Fibroblast of skin of back (primary cell): ENCODE results near the gene HDAC10. TPM values are rescaled to one million over a fixed set of nuclear protein-coding genes. Genes with fewer than 3 reads are reported as not detected.

Source experiments
- DNase-seq: peaks from one replicate; pipeline ENCODE4 v3.0.0-alpha.2; 2013
- polyA plus RNA-seq, 2 experiments: library from polyadenylated mRNA; unstranded; fragments of 120-200 nt; gene quantifications; one replicate each; pipeline ENCODE4 v1.2.1, GENCODE V29; 2013; ENCODE audit not compliant: insufficient read length in 2 of 2

The HDAC10 gene, protein sequence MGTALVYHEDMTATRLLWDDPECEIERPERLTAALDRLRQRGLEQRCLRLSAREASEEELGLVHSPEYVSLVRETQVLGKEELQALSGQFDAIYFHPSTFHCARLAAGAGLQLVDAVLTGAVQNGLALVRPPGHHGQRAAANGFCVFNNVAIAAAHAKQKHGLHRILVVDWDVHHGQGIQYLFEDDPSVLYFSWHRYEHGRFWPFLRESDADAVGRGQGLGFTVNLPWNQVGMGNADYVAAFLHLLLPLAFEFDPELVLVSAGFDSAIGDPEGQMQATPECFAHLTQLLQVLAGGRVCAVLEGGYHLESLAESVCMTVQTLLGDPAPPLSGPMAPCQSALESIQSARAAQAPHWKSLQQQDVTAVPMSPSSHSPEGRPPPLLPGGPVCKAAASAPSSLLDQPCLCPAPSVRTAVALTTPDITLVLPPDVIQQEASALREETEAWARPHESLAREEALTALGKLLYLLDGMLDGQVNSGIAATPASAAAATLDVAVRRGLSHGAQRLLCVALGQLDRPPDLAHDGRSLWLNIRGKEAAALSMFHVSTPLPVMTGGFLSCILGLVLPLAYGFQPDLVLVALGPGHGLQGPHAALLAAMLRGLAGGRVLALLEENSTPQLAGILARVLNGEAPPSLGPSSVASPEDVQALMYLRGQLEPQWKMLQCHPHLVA
- 19.9 TPM for polyA plus RNA-seq (2013, experiment 1 of 2; ENCODE audit: insufficient read length)
- polyA plus RNA-seq (2013, experiment 2 of 2; ENCODE audit: insufficient read length), result 17.6 TPM

DNA sequence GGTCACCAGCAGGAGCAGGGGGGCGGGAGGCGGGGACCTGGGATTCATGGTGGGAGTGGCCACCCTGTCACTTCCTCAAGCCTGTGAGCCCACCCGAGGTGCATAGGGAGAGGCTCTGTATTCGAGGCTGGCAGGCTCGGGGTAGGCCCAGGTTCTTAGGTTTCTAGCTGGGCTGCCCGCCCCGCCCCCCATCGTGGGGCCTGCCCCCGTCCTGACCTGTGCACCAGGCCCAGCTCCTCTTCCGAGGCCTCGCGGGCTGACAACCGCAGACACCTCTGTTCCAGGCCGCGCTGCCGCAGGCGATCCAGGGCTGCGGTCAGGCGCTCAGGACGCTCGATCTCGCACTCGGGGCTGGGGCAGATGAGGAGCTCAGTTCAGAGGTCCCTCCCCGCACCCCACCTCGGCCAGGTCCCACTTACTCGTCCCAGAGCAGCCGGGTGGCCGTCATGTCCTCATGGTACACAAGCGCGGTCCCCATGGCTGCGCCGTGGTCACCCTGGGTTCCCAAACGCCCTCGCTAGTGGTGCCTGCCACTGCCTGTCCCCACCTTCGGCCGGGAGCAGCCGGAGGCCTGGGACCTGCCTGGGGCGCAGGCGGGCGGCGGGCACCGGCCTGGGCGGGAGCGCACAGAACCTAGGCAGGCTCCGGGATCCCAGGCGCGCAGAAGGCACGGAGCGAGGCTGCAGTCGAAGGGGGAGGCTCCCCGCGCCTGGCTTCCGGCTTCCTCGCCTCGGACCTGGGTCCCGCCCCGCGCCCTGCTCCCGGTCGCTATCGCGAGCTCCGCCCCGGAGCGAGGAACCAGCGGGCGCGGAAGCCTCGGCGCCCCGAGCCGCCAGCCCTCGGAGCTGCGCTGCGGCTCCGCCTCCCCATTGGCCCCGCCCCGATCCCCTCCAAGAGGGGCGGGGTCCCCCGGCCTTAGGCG, at the start of gene HDAC10:
HDAC10 (minus strand) TSS at position 711 of the 922 bp plus-strand sequence; CDS start at position 478, 233 bp downstream.
- DNase-seq, result peak; percentile 82

DNA sequence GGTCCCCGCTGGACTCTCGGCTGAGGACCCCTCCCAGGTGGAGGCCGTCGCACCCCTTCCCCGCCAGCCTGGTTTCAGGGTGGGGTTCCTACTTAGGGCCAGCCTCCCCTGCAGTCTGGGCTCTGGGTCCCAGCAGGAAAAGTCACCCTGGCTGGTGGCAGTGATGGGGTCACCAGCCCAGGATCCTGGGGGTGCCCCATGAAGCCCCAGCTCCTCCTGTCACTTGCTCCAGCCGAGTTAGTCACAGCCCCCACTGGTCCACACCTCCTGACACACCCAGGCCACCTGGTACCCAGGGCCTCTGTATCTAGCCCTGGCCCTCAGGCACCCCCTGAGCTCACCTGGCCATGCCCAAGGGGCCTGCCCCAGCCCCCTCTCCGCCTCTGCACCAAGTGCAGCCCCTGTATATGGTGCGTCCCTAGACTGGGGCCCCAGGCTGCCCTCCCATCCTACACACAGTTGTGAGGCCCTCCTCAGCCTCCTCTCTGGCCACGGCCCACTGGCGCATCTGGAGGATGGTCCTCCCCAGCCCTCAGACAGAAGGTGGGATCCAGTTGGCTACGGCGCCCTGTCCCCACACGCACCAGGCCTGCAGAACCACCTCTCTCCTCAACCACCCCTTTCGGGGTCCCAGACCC, 49.7 kb upstream of the HDAC10 start:
- no peak for DNase-seq

DNA sequence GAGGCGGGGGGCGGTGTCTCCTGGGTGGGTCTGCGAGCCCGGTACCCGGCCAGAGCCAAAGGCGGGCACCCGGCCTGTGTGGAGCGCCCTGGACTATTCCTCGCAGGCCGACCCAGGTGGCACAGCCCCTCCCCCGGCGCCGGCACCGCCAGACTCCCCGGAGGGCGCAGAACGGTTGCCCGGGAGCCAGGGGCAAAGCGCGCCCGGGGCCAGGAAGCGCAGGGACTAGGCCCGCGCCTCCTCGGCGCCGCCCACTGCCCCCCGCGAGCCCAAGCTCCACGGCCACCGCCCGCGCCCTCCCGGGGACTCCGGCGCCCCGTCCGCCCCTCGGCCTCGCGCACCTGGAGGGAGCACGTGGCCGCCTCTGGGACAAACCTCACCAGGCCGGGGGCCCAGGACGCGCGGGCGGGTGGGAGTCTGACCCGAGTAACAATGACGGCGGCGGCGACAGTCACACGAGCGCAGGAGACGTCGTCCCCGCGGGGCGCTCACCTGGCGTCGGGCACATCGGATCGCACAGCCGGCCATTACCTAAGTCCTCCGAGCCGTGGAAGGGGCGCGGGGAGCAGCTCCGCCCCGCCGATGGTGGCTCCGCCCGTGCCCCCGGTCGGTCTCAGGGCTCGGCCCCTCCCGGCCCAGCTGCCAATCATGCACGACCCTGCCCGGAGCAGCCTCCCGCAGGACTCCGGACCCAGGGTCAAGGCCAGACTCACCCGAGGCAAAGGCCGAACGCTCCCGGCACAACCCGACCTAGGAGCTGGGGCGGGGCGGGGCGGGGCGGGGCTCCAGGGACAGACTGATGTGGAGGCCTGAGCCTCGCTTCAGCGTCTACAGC, 48.9 kb upstream of the HDAC10 start:
- no peak for DNase-seq

DNA sequence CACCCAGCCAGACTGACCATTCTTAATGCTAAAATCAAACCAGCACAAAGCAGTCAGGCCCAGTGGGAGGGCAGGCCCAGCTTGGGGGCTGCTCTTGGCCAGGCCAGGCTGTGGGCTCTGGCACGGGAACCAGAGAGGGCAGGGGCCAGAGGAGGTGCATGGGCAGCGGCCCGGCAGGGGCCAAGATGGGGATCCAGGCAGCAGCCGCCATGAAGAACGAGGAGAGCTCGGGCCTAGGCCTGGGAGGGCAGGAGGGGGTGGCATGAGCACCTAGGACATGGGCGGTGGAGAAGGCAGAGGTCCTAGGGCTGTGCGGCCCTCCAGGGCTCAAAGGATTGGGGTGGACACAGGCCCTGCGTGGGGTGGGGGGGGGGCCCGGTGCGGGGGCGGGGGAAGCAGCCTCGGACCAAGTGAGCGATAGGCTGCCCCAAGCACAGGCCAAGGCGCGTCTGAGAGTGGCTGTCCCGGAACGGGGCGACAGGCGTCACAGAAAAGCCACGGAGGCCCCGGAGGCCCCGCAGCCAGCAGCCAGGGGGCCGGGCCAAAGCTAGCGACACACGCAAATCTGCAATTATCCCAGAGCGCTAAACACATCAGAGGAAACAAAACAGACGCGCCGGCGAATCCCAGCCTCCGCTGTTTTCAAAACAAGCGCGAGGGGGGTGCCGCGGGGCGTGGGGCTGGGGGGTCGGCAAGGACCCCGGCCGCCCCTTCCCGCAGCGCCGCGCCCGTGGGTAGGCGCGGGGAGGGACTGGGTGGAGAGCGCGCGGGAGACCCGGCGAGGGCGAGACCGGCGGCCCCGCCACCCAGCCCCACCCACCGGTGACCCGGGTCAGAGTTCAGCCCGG, 48.1 kb upstream of the HDAC10 start:
- DNase-seq, result no peak

DNA sequence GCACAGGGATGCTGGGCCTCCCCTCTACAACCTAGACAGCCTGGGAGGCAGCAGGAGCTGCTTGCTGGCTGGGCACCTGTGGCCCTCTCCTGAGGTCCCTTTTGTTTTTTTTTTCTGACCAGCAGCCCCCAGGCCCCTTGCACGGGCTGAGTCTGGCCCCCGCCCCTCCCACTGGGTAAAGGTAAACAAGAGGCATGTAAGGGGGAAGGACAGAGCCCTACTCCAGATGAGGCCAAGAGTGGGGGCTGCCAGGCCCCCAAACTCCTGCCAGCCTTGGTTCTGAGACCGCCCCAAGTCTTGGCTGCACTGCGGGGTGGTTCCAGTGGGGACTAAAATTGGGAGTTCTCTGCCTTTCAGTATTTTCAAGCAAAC, 47.2 kb upstream of the HDAC10 start:
- no peak for DNase-seq

DNA sequence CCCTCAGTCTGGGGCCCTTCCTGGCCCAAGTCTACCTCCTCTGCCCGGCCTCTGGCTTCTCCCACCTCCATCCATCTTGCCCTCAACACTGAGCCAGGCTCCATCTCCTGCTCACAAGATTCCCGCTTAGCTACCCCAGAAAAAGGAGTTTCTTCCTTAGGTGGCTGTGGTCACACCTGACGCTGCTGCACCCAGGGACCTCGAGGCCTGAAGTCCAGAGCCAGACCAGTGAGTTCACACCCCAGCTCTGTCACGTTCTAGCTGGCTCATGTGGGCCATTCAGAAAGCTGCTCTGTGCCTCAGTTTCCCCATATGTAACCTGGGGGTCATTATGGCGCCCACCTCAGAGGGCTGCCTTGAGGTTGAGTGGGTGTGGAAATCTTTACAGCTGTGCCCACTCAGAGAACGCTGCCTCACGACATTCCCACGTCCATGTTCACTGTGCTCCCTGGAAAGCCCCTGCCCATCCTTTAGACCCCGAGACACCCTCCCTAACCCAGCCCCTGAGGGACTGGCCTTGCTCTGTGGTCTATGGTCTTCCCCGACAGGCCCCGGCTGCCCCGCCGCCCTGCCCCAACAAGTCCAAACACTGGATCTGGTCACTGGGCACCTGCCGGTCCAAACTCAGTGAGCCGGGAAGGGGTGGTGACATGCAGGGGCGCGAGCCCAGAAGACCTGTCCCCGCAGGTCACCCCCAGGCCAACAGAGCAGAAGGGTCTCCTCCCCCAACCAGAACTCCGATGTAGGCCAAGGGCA, 46.6 kb upstream of the HDAC10 start:
- DNase-seq, result no peak

DNA sequence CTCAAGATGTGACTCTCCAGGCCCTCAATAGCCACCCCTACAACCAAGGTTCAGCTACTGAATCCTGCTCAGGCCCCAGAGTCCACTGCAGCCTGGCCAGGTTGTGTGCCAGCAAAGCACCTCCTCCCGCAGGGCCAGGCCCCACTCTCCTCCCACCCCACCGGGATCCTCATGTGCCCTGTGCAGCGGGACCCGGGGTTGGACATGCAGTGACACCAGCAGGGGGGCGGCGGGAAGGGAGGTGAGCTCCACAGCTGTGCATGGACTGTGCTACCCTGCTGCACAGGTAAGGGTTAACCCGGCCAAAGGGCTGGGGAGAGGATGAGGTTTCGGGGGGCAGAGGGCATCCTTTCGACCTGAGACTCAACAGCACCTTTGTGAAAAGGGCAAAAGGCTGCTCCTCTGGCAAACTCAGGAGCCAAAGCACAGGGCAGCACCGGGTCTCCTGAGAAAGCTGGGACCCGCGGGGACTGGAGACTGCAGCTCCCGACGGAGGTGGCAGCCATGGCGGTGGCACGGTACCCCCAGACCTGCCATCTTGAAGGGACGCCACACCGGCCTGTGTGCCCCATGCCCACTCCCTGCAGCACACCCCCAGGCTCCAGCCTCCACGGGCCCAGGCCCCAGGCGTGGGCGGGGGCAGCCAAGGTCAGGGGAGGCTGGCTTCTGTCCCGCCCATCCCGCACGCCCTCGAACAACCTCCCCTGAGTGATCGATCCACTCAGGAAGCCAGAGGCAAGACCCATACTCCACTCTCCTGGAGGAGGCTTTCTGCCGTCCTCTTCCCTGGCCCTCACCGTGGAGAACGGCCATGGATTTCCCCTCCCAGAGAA, 45.8 kb upstream of the HDAC10 start:
- DNase-seq, result no peak

DNA sequence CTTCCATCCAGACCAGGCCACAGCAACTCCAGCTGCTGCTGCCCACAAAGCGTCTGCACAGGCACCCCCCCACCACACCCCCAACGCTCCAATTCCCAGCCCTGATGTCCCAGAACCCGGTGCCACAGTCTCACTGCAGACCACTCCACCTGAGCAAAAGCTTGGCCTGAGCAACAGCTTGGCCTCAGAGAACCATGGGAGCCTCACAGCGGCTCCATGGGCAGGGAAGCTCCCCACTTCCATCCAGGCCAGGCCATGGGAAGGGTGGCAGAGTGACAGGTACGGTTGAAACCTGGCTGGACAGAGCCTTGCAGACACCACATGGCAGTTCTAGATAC, 43.2 kb upstream of the HDAC10 start:
- DNase-seq, result no peak

DNA sequence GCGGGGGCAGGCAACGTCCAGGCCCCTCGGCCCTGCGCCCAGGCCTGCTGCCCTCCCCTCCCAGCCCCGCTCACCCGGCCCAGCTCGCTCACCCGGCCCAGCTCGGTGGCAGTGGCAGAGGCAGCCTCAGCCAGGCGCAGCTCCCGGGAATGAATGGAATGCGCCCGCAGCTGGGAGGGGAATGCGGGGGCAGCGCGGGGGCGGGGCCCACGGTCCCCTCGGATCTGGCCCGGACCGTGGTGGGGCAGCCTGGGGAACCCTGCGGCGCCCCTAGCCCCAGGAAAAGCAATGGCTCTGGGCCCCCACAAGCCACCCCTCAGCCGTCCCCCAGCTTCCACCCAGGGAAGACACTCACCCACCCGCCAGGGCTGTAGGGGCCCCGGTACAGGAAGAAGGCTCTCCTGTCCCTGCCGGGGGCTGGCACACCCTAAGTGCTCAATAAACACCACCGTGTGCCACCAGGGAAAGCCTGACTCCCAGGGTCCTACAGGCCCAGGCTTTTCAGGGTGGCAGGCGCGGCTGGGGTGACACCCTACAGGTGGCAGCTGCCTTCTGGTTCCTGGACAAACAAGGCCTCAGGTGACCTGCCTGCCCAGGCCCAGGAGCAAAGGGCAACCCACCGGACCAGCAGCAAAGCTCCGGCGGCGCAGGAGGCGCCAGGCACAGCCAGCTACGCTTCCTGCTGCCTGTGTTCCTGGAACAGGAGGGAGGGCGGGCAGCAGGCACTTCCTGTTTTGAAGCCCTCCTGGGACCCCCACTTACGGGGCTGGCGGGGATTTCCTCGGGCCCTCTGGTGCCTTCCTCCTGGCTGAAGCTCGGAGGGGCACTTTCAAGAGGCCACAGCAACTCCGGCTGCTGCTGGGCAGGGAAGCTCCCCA, 42.6 kb upstream of the HDAC10 start:
- peak; percentile 88 for DNase-seq

DNA sequence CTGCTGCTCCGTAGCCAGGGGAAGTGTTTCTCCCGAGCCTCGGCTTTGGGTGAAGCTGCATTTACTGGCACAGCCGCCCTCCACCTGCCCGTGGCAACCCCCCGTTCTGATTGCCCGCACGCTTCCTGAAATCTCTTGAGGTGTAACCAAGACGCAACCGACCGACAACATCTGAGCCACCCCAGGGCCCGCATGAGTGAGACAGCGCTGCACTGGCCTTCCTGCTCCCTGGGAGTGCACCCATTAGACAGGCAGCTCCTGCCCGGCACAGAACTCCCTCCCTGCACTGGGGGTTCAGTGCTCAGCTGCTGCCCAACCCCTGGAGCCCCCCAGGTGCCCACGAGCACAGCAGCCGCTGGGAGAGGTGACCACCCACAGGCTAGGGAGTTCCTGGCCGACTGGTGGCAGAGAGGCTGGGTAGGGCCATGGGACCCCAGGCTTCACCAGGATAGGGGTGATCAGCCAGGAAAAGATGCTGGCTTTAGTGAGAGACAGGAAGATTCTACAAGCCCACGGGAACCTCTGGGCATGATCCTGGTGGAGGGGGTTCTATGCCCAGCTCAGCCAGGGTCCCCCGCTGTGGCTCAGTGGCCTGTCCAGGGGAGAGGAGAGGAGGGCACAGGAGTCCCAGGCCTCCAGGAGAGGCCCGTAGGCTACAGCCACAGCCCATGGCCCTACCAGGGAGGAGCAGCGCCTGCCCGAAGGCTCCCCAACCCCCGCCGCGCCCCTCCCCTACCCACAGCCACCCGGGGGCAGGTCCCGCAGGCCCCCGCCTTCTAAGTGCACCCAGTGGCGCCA, 41.8 kb upstream of the HDAC10 start:
- no peak for DNase-seq

DNA sequence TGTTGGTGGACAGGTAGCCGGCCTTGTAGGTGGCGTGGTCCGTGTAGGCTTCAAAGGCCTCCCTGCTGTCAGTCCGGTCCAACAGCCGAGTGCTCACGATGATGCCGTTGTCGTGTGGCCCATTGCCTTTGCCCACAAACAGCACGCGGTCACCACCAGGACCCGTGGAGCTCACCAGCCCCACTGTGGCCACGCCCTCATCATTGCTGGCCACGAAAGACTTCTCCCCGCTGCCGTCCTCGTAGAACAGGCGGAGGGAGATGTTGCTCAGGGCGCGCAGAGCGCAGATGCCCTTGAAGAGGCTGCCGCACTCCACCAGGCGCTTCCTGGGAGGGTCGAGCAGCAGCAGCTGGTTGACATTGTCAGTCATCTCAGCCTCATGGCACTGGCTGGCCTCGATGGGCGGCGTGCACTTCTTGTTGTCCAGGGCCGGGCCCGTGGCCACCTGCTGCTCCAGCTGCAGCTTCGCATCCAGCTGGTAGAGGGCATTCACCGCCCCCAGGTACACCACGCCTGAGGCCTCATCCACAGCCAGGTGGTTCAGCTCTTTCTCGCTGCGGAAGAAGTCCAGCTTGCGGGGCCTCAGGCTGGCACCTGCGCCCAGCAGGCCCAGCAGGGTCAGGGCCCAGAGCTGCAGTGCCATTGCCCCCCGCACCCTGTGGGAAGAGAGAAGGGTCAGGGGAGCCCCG, 39.0 kb upstream of the HDAC10 start:
- DNase-seq, result no peak

DNA sequence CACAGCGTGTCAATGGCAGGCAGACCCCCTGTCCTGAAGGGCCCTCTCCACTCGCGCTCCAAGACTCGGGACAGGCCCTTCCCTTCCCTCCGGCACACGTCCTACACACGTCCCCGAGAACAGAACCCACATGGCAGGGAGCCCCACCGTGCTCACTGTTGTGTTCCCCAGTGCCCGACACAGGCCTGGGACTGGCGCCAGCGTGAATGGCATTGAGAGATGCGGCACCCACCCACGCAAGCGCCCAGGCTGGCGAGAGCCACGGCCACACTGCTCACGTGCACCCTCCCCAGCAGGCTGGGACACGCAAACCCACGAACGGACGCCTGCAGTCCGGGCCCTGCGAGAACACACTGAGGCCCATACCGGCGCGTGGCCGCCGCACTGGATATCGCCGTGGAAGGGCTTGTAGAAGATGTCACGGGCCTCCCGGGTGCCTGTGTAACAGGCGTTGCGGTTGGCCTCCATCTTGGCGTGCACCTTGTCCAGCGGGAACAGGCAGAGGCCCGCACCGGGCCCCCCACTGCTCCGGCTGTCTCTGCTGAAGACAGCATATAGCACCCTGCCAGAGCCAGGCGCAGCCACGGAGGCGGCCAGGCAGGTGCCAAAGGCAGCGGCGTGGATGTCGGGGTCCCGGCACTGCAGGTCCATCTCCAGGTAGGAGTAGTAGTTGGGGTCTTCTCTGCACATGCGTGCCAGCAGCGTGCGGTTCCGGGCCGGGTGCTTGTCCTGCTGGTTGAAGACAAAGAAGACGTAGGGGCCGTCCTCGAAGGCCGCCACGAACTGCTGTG, 38.3 kb upstream of the HDAC10 start:
- no peak for DNase-seq

DNA sequence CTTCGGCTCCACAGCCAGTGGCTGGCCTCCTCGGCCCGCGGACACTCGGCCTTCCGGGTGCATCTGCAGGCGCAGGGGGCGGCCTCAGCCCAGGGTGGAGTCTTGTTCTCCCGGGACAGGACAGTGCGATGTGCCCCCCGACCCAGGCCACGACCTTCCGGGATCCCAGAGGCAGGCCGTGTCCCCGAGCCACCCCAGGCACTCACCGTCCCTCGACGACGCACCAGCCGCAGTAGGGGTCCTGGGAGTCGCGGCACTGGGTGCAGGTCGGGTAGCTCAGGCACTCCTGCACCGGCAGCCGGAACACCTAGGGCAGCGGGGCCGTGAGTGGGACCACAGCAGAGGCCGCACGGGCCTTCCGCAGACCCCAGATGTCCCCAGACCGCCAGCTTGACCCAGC, 36.7 kb upstream of the HDAC10 start:
- DNase-seq, result no peak

DNA sequence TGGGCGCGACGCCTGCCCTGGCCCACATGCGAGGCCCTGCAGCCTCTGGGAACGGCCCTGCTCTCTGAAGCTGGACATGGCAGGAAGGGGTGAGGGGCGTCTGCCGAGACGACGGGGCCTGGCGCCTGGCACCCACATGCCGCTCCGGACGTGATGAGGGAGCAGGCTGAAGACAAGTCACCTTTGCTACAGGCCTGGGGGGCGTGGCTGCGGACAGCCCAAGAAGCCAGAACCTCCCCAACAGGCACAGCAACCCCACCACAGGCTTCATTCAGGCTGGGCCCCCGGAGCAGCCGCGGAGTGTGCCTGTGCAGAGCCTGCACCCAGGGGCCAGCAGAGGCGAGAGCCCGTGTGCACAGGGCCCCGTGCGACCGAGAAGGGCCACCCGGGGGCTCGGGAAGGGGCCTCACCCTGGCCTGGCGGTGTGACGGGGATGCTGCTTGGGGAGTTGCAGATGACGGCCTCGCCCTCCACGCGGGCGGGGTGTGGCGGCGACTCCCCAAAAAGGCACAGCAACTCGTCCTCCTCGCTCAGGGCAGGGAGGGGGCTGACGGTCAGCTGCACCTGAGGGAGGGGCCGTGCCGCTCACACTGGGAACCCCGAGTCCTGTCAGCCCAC, 35.7 kb upstream of the HDAC10 start:
- DNase-seq, result no peak

DNA sequence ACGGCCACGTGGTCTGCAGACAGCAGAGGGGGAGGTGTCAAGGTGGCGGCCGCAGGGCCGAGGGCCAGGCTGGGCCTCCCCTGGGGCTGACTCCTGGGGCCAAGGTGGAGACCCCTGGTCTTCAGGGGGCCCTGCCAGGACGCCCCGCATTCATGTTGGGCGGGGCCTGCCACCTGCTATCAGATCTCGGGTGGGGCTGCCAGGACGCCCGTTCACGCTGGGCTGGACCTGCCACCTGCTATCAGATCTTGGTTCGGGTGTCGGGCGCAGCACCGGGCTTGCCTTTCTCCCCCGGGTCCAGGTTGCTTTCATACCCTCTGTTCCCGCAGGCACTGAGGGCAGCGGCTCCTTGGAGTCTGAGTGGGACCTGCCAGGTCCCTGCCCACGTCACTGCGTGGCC, 35.2 kb upstream of the HDAC10 start:
- no peak for DNase-seq
